CD4-positive, alpha-beta T cell treated with Interleukin-4 for 4 hours (primary cell): ENCODE measurements around the gene PSG6.
"Not testable (repeated sequence)": the region's sequence is repeated elsewhere in the genome, so short reads cannot be mapped to it uniquely, and the experiment has no call there.

Source experiments
- DNase-seq: peaks from one replicate; pipeline ENCODE4 v3.0.0-alpha.2; 2020

PSG6 gene

GRCh38 chr19:42906162-42906561 lies 11.5 kb downstream of the PSG6 start:
- DNase-seq, result not testable (repeated sequence)

- DNase-seq, result not testable (repeated sequence)
Observed at GRCh38 chr19:42900561-42900960, 17.1 kb downstream of the PSG6 start.

- DNase-seq, result not testable (repeated sequence)
Observed at GRCh38 chr19:42899674-42900073, 18.0 kb downstream of the PSG6 start.

- DNase-seq, result not testable (repeated sequence)
Observed at GRCh38 chr19:42899110-42899509, 18.6 kb downstream of the PSG6 start.

GRCh38 chr19:42898656-42899055 lies 19.0 kb downstream of the PSG6 start:
- DNase-seq, result not testable (repeated sequence)

GRCh38 chr19:42897729-42898128 lies 20.0 kb downstream of the PSG6 start:
- DNase-seq, result not testable (repeated sequence)

- not testable (repeated sequence) for DNase-seq
Observed at GRCh38 chr19:42890446-42890845, 27.2 kb downstream of the PSG6 start.

- not testable (repeated sequence) for DNase-seq
Observed at GRCh38 chr19:42887876-42888445, 29.7 kb downstream of the PSG6 start.

- DNase-seq, result not testable (repeated sequence)
Observed at GRCh38 chr19:42882730-42883129, 35.0 kb downstream of the PSG6 start.

- DNase-seq, result not testable (repeated sequence)
Observed at GRCh38 chr19:42882010-42882409, 35.7 kb downstream of the PSG6 start.

GRCh38 chr19:42881279-42881678 lies 36.4 kb downstream of the PSG6 start:
- not testable (repeated sequence) for DNase-seq

GRCh38 chr19:42880621-42881020 lies 37.1 kb downstream of the PSG6 start:
- DNase-seq, result not testable (repeated sequence)

- no peak for DNase-seq
Observed at GRCh38 chr19:42879613-42880012, 38.1 kb downstream of the PSG6 start, which contains the start of gene PSG1. TSS of gene PSG1 (minus strand) at chr19:42879713. CDS start at chr19:42879581, 132 bp downstream.

GRCh38 chr19:42876596-42876995 lies 41.1 kb downstream of the PSG6 start:
- DNase-seq, result not testable (repeated sequence)

- DNase-seq, result not testable (repeated sequence)
Observed at GRCh38 chr19:42875881-42876280, 41.8 kb downstream of the PSG6 start.

GRCh38 chr19:42874901-42875813 lies 42.5 kb downstream of the PSG6 start:
- not testable (repeated sequence) for DNase-seq

GRCh38 chr19:42874136-42874535 lies 43.6 kb downstream of the PSG6 start:
- DNase-seq, result not testable (repeated sequence)

GRCh38 chr19:42872608-42873007 lies 45.1 kb downstream of the PSG6 start:
- no peak for DNase-seq

GRCh38 chr19:42857544-42857867 lies 60.2 kb downstream of the PSG6 start:
- no peak for DNase-seq

GRCh38 chr19:42856866-42857543 lies 60.7 kb downstream of the PSG6 start:
- peak; percentile 20 for DNase-seq

- DNase-seq, result not testable (repeated sequence)
Observed at GRCh38 chr19:42854745-42855144, 62.9 kb downstream of the PSG6 start.

- DNase-seq, result not testable (repeated sequence)
Observed at GRCh38 chr19:42853231-42853630, 64.5 kb downstream of the PSG6 start.

GRCh38 chr19:42852821-42853220 lies 64.9 kb downstream of the PSG6 start:
- DNase-seq, result not testable (repeated sequence)
